ENCODE measurements around the gene RNF25.

RNF25 gene

DNA sequence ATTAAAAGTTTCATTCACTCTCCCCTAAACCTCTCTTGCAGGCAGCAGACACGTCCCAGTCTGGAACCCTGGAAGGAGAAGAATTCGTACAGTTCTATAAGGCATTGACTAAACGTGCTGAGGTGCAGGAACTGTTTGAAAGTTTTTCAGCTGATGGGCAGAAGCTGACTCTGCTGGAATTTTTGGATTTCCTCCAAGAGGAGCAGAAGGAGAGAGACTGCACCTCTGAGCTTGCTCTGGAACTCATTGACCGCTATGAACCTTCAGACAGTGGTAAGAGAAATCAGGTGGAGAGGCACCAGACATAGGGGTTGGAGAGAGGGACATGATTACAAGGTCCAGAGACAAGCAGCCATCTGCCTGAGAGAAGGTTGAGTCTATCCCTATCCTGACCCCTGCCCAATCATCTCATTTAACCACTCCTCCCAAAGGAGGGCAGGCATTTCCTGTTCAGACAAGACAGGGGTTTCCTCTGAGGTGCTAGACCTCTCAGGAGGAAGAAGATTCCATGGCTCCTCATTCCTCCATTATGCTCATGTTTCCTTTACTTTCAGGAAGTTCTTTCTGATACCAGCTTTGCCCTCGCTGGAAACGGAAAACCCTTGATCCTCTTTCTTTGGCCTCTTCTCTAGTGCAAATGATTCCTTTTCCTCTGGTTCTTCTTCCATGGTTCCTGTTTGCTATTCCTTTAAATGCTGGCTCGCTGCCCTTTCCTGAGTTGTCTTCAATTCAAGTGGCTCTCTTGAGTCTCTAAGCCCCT lies 49.0 kb downstream of the RNF25 start:
- TF ChIP-seq EZH2phosphoT487 (conservative IDR thresholded peaks at IDR 0.05; ENCODE audit: low read length): no peak
- TF ChIP-seq, protein P1, sequence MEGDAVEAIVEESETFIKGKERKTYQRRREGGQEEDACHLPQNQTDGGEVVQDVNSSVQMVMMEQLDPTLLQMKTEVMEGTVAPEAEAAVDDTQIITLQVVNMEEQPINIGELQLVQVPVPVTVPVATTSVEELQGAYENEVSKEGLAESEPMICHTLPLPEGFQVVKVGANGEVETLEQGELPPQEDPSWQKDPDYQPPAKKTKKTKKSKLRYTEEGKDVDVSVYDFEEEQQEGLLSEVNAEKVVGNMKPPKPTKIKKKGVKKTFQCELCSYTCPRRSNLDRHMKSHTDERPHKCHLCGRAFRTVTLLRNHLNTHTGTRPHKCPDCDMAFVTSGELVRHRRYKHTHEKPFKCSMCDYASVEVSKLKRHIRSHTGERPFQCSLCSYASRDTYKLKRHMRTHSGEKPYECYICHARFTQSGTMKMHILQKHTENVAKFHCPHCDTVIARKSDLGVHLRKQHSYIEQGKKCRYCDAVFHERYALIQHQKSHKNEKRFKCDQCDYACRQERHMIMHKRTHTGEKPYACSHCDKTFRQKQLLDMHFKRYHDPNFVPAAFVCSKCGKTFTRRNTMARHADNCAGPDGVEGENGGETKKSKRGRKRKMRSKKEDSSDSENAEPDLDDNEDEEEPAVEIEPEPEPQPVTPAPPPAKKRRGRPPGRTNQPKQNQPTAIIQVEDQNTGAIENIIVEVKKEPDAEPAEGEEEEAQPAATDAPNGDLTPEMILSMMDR (IDR thresholded peaks at IDR 0.05; ENCODE audit: insufficient read depth, low read length, poor library complexity, severe bottlenecking): no peak
- Histone ChIP-seq H3K27me3 (ENCODE audit: low read length) (0 out of 2 replicates have a peak, but pooled peaks cover 4% of the 10 kb centered on the region), H3K9me2 (replicated peaks; ENCODE audit: insufficient read depth, low read length) (no peaks in the 10 kb centered on the region), H3K79me2 (ENCODE audit: insufficient read depth, low read length) (no peaks in the 10 kb centered on the region), H3F3A (ENCODE audit: insufficient read depth) (no peaks in the 10 kb centered on the region), H3K9me3 (ENCODE audit: insufficient read depth, low read length) (no peaks in the 10 kb centered on the region), H3K4me2 (ENCODE audit: low read depth, low read length, poor library complexity, severe bottlenecking) (no peak overlapping the region), H3K36me3 (ENCODE audit: low read length) (no peaks in the 10 kb centered on the region), H3K9ac (ENCODE audit: low read length) (no peak overlapping the region), H3K27ac (ENCODE audit: low read depth, low read length) (no peak overlapping the region), H4K20me1 (ENCODE audit: low read depth, low read length) (no peaks in the 10 kb centered on the region), H3K4me3 (ENCODE audit: insufficient read depth, low read length, poor library complexity, severe bottlenecking) (no peak overlapping the region), H2AFZ (ENCODE audit: low read depth, low read length, severe bottlenecking) (no peak overlapping the region)

DNA sequence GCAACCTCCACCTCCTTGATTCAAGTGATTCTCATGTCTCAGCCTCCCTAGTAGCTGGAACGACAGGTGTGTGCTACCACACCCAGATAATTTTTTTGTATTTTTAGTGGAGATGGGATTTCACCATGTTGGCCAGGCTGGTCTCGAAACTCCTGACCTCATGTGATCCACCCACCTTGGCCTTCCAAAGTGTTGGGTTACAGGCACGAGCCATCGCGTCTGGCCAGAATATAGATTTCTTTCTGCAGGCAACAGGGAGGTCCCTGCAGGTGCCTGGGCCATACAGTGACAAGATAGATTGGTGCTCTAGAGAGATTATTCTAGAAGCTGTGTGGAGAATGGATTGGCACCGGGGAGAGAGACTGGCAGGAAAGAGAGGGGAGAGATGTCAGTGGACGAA lies 50.8 kb downstream of the RNF25 start:
- TF ChIP-seq, protein P1 (IDR thresholded peaks at IDR 0.05; ENCODE audit: insufficient read depth, low read length, poor library complexity, severe bottlenecking): no peak
- TF ChIP-seq EZH2phosphoT487 (conservative IDR thresholded peaks at IDR 0.05; ENCODE audit: low read length): no peak
- Histone ChIP-seq H3K36me3 (ENCODE audit: low read length) (no peaks in the 10 kb centered on the region), H3K27ac (ENCODE audit: low read depth, low read length) (no peak overlapping the region), H2AFZ (ENCODE audit: low read depth, low read length, severe bottlenecking) (no peak overlapping the region), H3K9ac (ENCODE audit: low read length) (no peak overlapping the region), H3F3A (ENCODE audit: insufficient read depth) (no peaks in the 10 kb centered on the region), H3K9me2 (replicated peaks; ENCODE audit: insufficient read depth, low read length) (no peaks in the 10 kb centered on the region), H3K4me3 (ENCODE audit: insufficient read depth, low read length, poor library complexity, severe bottlenecking) (no peak overlapping the region), H3K4me2 (ENCODE audit: low read depth, low read length, poor library complexity, severe bottlenecking) (no peak overlapping the region), H3K27me3 (ENCODE audit: low read length) (0 out of 2 replicates have a peak, but pooled peaks cover 4% of the 10 kb centered on the region), H4K20me1 (ENCODE audit: low read depth, low read length) (no peaks in the 10 kb centered on the region), H3K9me3 (ENCODE audit: insufficient read depth, low read length) (no peaks in the 10 kb centered on the region), H3K79me2 (ENCODE audit: insufficient read depth, low read length) (no peaks in the 10 kb centered on the region)

DNA sequence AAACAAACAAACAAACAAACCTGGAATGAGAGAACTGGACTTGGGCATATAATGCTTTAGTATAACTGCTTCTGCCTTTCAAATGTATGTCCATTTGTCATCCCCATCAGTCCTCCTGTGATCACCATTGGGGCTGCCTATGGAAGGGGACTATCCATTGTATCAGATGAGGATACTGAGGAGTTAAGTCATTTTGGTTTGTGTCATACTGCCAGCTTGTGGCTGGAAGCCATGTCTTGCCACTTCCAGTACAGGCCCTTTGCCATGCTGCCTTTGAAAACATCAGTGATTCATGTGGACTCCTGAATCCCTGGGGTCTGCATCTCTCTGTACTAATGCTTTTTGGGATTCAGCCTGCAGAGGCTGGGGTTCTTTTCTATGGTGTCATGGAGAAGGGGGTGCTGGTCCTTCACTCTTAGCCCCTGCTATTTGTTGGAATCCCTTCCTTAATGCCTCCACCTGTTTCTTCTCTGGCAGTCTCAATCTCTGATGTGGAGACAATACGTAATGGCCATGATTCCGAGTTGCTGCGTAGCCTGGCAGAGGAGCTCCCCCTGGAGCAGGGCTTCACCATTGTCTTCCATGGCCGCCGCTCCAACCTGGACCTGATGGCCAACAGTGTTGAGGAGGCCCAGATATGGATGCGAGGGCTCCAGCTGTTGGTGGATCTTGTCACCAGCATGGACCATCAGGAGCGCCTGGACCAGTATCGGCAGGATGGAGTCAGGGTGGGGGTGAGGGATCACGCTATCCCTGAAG lies 53.5 kb downstream of the RNF25 start:
- Histone ChIP-seq H3K4me3 (ENCODE audit: insufficient read depth, low read length, poor library complexity, severe bottlenecking) (no peak overlapping the region), H4K20me1 (ENCODE audit: low read depth, low read length) (no peaks in the 10 kb centered on the region), H2AFZ (ENCODE audit: low read depth, low read length, severe bottlenecking) (no peak overlapping the region), H3K79me2 (ENCODE audit: insufficient read depth, low read length) (no peaks in the 10 kb centered on the region), H3K27me3 (ENCODE audit: low read length) (0 out of 2 replicates have a peak, but pooled peaks cover 4% of the 10 kb centered on the region), H3K9me3 (ENCODE audit: insufficient read depth, low read length) (no peaks in the 10 kb centered on the region), H3K4me2 (ENCODE audit: low read depth, low read length, poor library complexity, severe bottlenecking) (no peak overlapping the region), H3K36me3 (ENCODE audit: low read length) (no peaks in the 10 kb centered on the region), H3K9ac (ENCODE audit: low read length) (no peak overlapping the region), H3K27ac (ENCODE audit: low read depth, low read length) (no peak overlapping the region), H3F3A (ENCODE audit: insufficient read depth) (no peaks in the 10 kb centered on the region), H3K9me2 (replicated peaks; ENCODE audit: insufficient read depth, low read length) (no peaks in the 10 kb centered on the region)
- no peak for TF ChIP-seq EZH2phosphoT487 (conservative IDR thresholded peaks at IDR 0.05; ENCODE audit: low read length)
- TF ChIP-seq, protein P1 (IDR thresholded peaks at IDR 0.05; ENCODE audit: insufficient read depth, low read length, poor library complexity, severe bottlenecking): no peak

All from SU-DHL-6 (cell line).